Measurements from ENCODE around the gene GUCY2C.

Gene GUCY2C

DNA sequence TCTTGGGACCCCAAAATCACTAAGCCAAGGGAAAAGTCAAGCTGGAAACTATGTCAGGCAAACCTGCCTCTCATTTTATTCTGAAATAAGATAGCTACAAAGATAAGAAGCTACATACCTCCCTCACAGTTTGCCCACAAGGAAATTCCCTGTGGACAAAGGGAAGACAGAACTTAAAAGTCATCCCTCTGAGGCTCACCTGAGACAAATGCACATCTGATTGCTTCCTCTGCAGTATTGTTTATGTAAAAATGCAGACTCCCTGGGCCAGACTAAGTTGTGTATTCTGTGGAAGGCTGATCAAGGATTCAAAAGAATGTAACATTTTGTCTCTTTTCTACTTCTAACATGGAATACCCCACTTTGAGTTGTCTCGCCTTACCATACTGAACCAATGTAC, 126.2 kb downstream of the GUCY2C start:
- DNase-seq (ENCODE audit: low read depth), result no peak
- TF ChIP-seq, protein P1, sequence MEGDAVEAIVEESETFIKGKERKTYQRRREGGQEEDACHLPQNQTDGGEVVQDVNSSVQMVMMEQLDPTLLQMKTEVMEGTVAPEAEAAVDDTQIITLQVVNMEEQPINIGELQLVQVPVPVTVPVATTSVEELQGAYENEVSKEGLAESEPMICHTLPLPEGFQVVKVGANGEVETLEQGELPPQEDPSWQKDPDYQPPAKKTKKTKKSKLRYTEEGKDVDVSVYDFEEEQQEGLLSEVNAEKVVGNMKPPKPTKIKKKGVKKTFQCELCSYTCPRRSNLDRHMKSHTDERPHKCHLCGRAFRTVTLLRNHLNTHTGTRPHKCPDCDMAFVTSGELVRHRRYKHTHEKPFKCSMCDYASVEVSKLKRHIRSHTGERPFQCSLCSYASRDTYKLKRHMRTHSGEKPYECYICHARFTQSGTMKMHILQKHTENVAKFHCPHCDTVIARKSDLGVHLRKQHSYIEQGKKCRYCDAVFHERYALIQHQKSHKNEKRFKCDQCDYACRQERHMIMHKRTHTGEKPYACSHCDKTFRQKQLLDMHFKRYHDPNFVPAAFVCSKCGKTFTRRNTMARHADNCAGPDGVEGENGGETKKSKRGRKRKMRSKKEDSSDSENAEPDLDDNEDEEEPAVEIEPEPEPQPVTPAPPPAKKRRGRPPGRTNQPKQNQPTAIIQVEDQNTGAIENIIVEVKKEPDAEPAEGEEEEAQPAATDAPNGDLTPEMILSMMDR (IDR thresholded peaks at IDR 0.05; ENCODE audit: control insufficient read depth, extremely low read depth, insufficient read depth), result no peak
- H3K4me3 ChIP-seq (ENCODE audit: low read depth, low read length), result no peak overlapping the region

DNA sequence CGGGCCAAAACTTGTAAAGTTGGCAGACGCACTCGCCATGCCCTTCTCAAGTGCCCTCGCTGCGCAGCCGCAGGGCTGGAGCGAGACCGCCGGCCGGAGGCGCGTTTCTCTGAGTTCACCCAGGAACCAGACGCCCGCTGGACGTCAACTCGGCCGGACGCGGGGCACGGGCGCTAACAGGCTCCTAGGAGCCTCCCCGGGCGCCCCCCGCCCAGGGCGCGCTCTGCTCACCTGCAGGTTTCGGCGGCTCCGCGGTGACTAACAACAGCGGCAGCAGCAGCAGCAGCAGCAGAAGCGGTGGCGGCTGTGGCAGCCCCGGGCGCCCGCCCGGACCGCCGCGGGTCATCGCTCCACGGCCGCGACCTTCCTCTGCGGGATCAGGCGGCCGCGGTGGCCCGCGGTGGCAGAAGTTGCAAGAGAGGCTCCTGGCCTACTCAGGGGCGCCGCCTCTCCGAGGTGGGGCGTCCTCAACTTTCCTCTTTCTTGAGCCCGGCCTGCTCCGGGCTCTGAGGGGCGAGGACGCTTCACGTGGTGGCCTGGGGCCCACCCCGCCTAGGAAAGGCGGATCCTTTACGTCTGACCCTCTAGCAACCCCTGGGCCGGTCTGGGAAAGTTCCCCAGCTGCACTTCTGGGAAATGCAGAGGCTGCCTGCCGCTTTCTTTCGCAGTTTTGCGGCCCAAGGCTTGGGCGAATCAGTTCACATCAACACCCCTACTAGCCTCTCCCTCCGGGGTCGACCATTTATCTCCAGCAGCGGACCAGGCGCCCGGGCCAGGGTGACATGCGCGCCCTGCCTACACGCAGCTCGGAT, 128.8 kb downstream of the GUCY2C start, which contains the start of gene PLBD1:
PLBD1 (minus strand) TSS at position 533 of the 812 bp plus-strand sequence; CDS start at position 346, 187 bp downstream.
- TF ChIP-seq, protein P1 (IDR thresholded peaks at IDR 0.05; ENCODE audit: control insufficient read depth, extremely low read depth, insufficient read depth), result no peak
- H3K4me3 ChIP-seq (ENCODE audit: low read depth, low read length), result no peak within 1 kb of the TSS
- DNase-seq (ENCODE audit: low read depth), result no peak

DNA sequence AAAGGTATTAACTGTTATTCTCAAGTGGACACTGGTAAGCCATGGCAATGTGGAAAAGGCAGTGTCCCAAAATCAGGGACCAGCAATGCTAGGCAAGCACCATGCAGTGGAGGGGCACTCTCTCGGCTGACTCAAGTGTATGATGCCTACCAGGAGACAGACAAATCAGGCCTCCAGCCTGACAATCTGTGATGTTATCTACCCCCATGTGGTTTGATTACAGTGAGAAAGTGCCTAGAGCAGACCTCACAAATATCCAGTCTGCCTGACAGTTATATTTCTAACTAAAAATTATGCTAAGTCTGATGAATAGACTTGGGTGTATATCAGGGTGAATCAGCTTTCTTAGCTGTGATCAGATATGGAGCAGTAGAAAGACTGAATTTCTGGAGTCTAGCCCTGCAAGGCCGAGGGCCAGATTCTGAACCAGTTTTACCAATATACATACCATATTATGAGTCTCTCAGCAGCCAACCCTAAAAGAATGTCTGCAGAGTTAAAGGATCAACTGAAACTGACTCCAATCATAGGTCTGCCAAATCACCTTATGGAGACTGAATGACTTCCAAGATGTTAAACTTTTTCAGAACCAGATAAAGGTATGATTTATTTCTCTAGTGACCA, 132.0 kb downstream of the GUCY2C start:
- DNase-seq (ENCODE audit: low read depth), result no peak
- TF ChIP-seq, protein P1 (IDR thresholded peaks at IDR 0.05; ENCODE audit: control insufficient read depth, extremely low read depth, insufficient read depth), result no peak
- H3K4me3 ChIP-seq (ENCODE audit: low read depth, low read length), result no peak overlapping the region

DNA sequence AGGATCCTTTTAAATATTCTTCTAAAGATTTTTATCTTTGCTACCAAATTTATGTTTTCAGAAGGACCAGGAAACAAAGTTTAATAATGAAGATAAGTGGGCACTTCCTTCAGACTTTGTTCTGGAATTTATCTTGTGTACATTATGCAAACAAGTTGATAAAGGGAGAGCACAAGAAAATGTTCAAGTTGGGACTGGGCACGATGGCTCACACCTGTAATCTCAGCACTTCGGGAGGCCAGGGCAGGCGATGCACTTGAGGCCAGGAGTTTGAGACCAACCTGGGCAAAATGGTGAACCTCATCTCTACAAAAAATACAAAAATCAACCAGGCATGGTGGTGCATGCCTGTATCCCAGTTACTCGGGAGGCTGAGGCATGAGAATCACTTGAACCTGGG, 133.4 kb downstream of the GUCY2C start:
- TF ChIP-seq, protein P1 (IDR thresholded peaks at IDR 0.05; ENCODE audit: control insufficient read depth, extremely low read depth, insufficient read depth), result no peak
- no peak overlapping the region for H3K4me3 ChIP-seq (ENCODE audit: low read depth, low read length)
- no peak for DNase-seq (ENCODE audit: low read depth)
